HG03457 (cell line): Measurements from ENCODE around the gene CAND1.
"Not testable (repeated sequence)": the region's sequence is repeated elsewhere in the genome, so short reads cannot be mapped to it uniquely, and the experiment has no call there.

ENCODE experiments used
- ATAC-seq: cut with Tn5 transposase; IDR thresholded peaks from one replicate; pipeline ENCODE4 v1.9.1; 2021; ENCODE audit warnings: moderate number of reproducible peaks; ENCODE audit not compliant: unreplicated experiment

Gene CAND1

GRCh38 chr12:67339530-67339929 is 70.4 kb downstream of the CAND1 start:
- no peak for ATAC-seq

DNA sequence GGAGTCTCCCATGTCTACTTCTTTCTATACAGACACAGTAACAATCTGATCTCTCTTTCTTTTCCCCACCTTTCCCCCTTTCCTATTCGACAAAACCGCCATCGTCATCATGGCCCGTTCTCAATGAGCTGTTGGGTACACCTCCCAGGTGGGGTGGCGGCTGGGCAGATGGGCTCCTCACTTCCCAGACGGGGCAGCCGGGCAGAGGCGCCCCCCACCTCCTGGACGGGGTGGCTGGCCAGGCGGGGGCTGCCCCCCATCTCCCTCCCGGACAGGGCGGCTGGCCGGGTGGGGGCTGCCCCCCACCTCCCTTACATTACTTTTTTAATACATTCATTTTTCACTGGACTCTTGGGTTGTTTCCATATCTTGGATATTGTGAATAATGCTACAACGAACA is 71.9 kb downstream of the CAND1 start:
- not testable (repeated sequence) for ATAC-seq

DNA sequence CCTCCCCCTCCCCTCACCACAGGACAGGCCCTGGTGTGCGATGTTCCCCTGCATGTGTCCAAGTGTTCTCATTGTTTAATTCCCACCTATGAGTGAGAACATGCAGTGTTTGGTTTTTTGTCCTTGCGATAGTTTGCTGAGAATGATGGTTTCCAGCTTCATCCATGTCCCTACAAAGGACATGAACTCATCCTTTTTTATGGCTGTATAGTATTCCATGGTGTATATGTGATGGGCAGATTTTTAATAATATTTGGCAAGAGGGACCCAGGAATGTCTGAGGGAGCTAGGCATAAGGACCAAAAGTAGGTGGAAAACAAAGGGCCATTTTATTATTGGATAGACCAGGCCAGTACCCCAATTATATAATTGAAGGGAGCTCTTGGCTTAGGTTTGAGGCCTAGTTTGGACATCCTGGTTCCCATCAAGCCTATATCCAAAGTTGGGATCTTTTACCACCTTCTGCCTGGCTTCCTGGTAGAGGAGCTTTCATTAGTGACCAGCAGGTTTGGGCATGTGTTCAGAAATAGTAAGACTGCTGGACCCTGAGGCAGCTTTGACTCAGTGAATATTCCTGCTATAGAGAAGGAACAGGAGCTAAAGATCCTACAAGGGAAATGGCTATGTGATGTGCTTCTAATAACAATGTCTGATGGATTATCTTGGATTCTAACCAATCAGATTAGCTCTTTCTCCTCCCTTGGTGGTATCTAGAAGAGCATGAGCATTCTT is 76.0 kb downstream of the CAND1 start:
- no peak for ATAC-seq

- ATAC-seq, result no peak
Observed at GRCh38 chr12:67348683-67349082, 79.5 kb downstream of the CAND1 start.

GRCh38 chr12:67352682-67353081 is 83.5 kb downstream of the CAND1 start:
- ATAC-seq, result no peak

GRCh38 chr12:67354322-67354721 is 85.2 kb downstream of the CAND1 start:
- ATAC-seq, result no peak

GRCh38 chr12:67354966-67355365 is 85.8 kb downstream of the CAND1 start:
- no peak for ATAC-seq

GRCh38 chr12:67355428-67356379 is 86.5 kb downstream of the CAND1 start:
- ATAC-seq, result no peak

GRCh38 chr12:67356380-67356774 is 87.2 kb downstream of the CAND1 start:
- no peak for ATAC-seq

DNA sequence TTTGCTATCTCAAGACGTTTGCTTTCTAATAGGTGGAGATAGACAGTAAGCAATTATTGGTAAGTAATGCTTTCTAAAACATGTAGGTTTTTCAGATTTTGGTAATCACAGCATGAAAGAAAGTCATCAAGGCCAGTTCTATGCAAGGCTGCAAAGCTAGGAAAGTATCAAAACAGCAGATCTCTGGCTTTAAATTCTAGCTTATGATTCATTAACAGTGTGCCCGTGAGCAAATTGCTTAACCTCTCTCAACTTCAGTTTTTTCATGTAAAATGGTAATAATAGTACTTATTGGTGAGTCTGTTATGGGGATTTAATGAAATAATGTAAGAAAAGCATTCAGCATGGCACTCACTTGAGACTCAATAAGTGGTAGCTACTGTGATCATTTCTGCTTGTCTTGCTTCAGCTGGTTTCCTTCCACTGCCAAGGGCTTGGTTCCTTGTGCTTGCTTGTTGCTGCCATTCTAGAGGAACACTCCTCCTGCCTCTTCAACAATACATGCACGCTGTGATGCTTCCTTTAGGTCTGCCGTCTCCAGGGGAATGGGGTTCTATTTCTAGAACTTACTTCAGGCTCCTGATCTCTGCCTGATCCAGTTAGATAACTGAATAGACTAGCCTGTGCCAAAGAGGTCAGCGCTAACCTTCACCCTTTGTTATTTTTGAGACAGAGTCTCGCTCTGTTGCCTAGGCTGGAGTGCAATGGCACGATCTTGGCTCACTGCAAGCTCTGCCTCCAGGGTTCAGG is 88.4 kb downstream of the CAND1 start:
- no peak for ATAC-seq

DNA sequence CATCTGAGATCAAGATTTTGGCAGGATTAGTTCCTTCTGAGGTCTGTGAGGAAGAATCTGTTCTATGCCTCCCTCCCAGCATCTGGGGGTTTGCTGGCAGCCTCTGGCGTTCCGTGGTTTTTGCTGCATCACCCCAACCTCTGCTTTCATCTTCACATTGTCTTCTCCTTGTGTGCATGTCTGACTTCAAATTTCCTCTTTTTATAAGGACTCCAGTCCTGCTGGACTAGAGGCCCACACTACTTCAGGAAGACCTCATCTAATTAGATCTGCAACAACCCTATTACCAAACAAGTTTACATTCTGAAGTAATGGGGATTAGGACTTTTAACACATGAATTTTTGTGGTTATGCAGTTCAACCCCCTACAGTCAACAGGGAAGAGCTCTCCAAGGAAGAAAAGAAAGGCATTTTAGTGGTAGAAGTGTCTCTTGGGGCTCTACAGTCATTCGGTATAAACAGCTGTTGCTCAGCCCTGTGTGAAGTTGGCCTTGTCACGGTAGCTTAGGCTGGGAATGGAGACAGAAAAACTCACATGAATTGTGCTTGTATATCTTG is 89.7 kb downstream of the CAND1 start:
- ATAC-seq, result no peak

DNA sequence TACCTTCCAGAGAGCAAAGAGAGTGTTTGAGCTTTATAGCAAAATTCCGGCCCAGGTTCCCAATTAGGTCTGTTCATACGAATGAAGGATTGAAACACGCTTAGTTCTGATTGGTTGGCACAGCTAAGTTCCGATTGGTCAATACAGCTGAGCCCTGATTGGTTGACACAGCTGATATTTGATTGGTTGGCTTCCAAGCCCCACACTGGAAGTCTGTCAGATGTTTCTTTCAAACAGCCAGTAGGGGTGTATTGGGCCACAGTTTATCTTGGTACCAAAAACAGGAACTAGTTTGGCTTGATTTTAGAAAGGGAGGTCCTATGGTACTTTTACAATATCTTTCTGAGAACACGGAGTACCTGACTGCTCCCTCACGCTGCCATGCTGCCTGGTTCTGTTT is 93.4 kb downstream of the CAND1 start:
- ATAC-seq, result no peak

DNA sequence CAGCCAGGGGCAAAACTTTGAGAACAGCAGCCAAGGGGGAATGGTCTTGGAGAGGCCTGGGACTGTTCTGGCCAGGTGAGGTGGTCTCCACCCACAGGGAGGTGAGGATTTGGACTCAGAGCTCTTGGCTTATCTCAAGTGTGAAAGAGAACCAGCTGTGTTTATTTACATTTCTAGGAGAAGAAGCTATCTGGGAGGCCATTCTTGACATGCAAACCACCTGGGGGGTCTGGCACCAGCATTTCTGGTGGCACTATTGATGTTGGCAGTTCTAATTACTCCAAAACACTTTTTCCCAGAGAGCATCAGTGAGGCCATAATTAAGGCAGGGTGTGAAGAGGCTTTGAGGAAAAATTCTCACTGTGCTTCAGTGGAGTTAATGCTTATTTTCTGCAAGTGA is 95.1 kb downstream of the CAND1 start:
- ATAC-seq, result no peak

DNA sequence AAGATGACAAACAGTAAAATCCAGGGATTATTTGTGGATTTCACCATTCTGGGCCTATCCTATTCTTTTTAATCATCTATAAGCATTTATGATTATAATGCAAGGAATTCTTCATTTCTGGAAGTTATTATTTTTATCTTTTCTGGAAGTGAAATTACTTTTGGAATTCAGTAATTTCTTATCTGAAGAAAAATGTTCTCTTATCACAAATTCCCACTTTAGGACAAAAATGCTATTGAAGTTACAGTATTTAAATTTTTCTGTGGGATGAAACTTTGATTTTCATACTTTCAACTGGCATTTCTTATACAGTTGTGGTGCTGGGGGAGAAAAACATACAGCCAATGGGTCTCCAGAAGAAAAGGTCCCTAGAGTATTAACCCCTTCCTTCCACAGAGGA is 96.0 kb downstream of the CAND1 start:
- ATAC-seq, result no peak

- no peak for ATAC-seq
Observed at GRCh38 chr12:67367843-67368242, 98.7 kb downstream of the CAND1 start.
